Subcutaneous abdominal adipose tissue (tissue), 5 donors: Measurements from ENCODE around the gene CCDC188.

Experiments used
- H3K27ac ChIP-seq: one replicate; pipeline ENCODE4 v1.7.0; 2013; ENCODE audit warnings: low read depth, mild to moderate bottlenecking, inconsistent platforms, low read length, moderate library complexity
- H3K27me3 ChIP-seq, 5 donors: one replicate each; pipeline ENCODE4 v1.7.0; 2013; ENCODE audit warnings: low read length in 5 of 5, inconsistent platforms in 1 of 5; ENCODE audit not compliant: control insufficient read depth in 5 of 5, insufficient read depth in 4 of 5
- H3K36me3 ChIP-seq, 5 donors: one replicate each; pipeline ENCODE4 v1.7.0; 2013; ENCODE audit warnings: low read length in 5 of 5; ENCODE audit not compliant: control insufficient read depth in 5 of 5, insufficient read depth in 5 of 5
- H3K4me1 ChIP-seq, 5 donors: one replicate each; pipeline ENCODE4 v1.7.0; 2013; ENCODE audit warnings: low read length in 5 of 5, mild to moderate bottlenecking in 3 of 5, moderate library complexity in 1 of 5; ENCODE audit not compliant: control insufficient read depth in 5 of 5, insufficient read depth in 5 of 5
- H3K4me3 ChIP-seq, 5 donors: one replicate each; pipeline ENCODE4 v1.7.0; 2013; ENCODE audit warnings: low read length in 5 of 5, low read depth in 1 of 5
- H3K9ac ChIP-seq, 5 donors: one replicate each; pipeline ENCODE4 v1.7.0; 2013; ENCODE audit warnings: low read length in 5 of 5, mild to moderate bottlenecking in 4 of 5, moderate library complexity in 3 of 5
- H3K9me3 ChIP-seq, 5 donors: one replicate each; pipeline ENCODE4 v1.7.0; 2013; ENCODE audit warnings: low read length in 5 of 5; ENCODE audit not compliant: control insufficient read depth in 5 of 5
- donor health status: healthy.
- donor health status: healthy.
- donor health status: healthy.
- donor health status: healthy.
- donor health status: healthy.

Gene CCDC188

DNA sequence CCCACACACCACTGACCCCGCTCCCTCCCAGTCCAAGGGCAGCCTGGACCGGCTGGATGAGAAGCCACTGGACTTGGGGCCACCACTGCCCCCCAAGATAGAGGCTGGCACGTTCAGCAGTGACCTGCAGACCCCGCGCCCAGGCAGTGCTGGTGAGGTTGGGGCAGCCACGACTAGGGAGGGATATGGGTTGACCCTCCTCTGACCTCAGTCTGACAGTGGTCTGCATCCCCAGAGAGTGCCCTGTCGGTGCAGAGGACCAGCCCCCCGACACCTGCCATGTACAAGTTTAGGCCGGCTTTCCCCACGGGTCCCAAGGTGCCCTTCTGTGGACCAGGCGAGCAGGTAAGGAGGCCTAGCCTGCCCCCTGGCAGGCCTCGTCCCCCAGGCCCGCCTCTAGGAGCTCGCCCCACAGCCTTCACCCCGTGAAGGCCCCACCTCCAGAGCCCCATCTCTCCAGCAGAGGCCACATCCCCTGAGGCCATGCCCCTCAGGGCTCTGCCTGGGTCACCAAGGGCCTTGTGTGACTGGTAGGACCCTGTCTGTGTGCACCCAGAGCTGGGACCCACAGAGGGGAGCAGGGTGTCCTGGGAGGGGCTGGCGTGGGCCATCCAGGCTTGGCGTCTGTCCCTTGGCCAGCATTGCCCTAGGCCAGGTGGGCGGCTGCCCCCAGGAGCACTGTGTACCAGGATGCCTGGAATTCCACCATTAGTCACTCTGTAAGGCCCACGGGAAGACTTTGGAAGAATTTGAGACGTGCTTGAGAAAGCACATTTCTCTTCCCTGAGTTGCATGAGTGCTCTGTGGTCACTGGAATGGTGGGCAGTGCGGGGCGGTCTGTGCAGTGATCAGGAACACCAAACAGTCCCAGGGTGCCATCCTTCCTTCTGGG lies 9.4 kb downstream of the CCDC188 start:
- no peaks in the 10 kb centered on the region for H3K27me3 ChIP-seq
- H3K9me3 ChIP-seq = no peaks in the 10 kb centered on the region
- H3K27ac ChIP-seq = no peak overlapping the region
- H3K9ac ChIP-seq = peak overlapping the region in 1 of 5 donors; percentile 43
- H3K36me3 ChIP-seq = peaks cover 0 to 64% (median 41%) of the 10 kb centered on the region in 5 donors
- H3K4me1 ChIP-seq = peaks cover 3 to 20% (median 18%) of the 10 kb centered on the region in 5 donors
- H3K4me3 ChIP-seq = no peak overlapping the region

DNA sequence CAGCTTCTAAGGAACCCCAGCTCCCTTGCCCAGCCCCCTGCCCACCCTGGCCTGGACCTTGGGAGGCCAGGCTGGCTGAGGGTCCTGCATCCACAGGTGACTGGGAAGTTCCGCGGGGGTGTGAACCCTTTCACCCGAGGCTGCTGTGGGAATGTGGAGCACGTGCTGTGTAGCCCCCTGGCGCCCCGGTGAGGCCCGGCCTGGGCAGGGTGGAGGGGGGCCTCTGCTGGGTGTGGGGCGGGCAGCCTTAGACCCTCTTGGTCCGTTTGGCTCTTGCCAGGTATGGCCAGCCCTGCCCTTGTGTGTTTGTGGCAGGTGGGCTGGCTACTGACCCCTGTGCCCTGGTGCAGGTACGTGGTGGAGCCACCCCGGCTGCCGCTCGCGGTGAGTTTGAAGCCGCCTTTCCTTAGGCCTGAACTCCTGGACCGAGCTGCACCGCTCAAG lies 10.3 kb downstream of the CCDC188 start:
- peaks cover 0 to 68% (median 40%) of the 10 kb centered on the region in 5 donors for H3K36me3 ChIP-seq
- H3K27me3 ChIP-seq = no peaks in the 10 kb centered on the region
- H3K27ac ChIP-seq = no peak overlapping the region
- H3K9ac ChIP-seq = no peak overlapping the region
- no peaks in the 10 kb centered on the region for H3K9me3 ChIP-seq
- no peak overlapping the region for H3K4me3 ChIP-seq
- peaks cover 6 to 29% (median 26%) of the 10 kb centered on the region in 5 donors for H3K4me1 ChIP-seq

DNA sequence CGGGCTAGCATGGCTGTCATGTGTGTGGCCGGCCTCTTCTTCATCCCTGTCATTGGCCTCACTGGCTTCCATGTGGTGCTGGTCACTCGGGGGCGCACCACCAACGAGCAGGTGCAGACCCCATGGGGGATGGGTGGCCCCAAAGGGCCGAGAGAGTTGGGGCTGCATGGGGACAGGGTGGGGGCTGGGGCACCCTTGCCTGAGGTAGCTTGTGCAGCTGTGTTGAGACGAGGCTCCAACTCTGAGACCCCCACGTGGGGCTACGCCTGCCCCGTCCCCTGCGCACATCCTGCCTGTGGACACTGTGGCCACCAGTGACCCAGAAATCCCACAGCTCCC lies 10.8 kb downstream of the CCDC188 start:
- H3K9me3 ChIP-seq = no peaks in the 10 kb centered on the region
- no peak overlapping the region for H3K27ac ChIP-seq
- no peak overlapping the region for H3K9ac ChIP-seq
- peaks cover 0 to 65% (median 37%) of the 10 kb centered on the region in 5 donors for H3K36me3 ChIP-seq
- no peaks in the 10 kb centered on the region for H3K27me3 ChIP-seq
- no peak overlapping the region for H3K4me3 ChIP-seq
- peaks cover 6 to 33% (median 31%) of the 10 kb centered on the region in 5 donors for H3K4me1 ChIP-seq

DNA sequence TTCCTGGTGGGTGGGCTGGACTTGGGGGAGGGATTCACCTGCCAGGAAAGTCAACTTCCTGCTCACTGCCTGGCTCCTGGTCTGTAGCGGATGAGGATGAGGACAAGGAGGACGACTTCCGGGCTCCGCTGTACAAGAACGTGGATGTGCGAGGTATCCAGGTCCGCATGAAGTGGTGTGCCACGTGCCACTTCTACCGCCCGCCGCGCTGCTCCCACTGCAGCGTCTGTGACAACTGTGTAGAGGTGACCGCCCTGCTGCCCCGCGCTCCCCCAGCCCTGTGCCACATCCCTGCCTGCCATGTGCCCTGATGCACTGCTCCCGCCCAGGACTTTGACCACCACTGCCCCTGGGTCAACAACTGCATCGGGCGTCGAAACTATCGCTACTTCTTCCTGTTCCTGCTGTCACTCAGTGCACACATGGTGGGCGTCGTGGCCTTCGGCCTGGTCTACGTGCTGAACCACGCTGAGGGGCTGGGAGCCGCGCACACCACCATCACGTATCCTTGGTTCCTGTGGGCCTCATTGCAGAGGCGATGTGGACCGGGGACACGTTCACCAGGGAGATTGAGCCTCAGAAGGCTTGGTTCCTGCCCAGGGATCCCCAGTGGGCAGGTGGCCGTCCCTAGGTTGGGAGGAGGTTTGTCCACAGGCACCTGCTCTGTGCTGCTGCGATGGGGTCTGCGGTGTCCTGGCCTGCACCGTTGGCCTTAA lies 11.3 kb downstream of the CCDC188 start:
- no peaks in the 10 kb centered on the region for H3K9me3 ChIP-seq
- peaks cover 6 to 37% (median 36%) of the 10 kb centered on the region in 5 donors for H3K4me1 ChIP-seq
- H3K36me3 ChIP-seq = peaks cover 0 to 61% (median 37%) of the 10 kb centered on the region in 5 donors
- H3K9ac ChIP-seq = no peak overlapping the region
- H3K27ac ChIP-seq = no peak overlapping the region
- H3K4me3 ChIP-seq = no peak overlapping the region
- H3K27me3 ChIP-seq = no peaks in the 10 kb centered on the region

DNA sequence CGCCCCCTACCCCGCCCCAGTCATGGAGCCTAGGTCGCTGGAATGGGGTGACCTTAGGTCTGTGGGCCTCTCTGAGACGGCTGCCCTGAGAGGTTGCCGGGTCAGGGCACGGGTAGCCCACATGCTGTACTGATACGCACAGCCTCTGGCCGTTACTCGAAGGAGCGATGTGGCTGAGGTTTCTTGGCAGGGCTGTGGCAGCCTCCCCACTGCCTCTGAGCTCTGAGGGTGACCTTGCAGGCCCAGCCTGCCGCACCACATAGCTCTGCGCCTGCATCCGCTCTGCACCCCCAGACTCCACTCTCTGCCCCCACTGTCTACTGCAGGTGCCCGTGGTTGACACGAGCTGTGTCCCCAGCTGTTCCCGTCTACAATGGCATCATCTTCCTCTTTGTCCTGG lies 12.0 kb downstream of the CCDC188 start:
- Histone ChIP-seq H3K9me3 (no peaks in the 10 kb centered on the region), H3K27ac (no peak overlapping the region), H3K36me3 (peaks cover 0 to 55% (median 32%) of the 10 kb centered on the region in 5 donors), H3K27me3 (no peaks in the 10 kb centered on the region), H3K4me1 (peaks cover 6 to 44% (median 42%) of the 10 kb centered on the region in 5 donors), H3K9ac (no peak overlapping the region), H3K4me3 (no peak overlapping the region)

DNA sequence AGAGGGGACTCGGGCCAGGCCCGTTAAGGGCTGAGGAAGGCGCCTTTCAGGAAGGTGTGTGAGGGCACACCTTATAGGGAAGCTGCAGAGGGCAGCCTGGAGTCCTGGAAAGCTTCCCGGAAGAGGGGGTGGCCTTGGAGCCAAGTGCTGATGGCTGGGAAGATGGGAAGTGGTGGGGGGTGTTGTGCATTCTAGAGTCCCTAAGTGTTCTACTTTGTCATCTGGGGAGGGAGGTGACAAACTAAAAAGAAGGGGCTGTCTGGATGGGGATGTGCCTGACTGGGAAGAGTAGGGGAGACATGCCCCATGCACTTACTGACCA lies 12.5 kb downstream of the CCDC188 start:
- H3K4me3 ChIP-seq = no peak overlapping the region
- H3K4me1 ChIP-seq = peaks cover 6 to 49% (median 47%) of the 10 kb centered on the region in 5 donors
- no peak overlapping the region for H3K27ac ChIP-seq
- H3K9me3 ChIP-seq = no peaks in the 10 kb centered on the region
- peaks cover 0 to 50% (median 27%) of the 10 kb centered on the region in 5 donors for H3K36me3 ChIP-seq
- no peak overlapping the region for H3K9ac ChIP-seq
- no peaks in the 10 kb centered on the region for H3K27me3 ChIP-seq

DNA sequence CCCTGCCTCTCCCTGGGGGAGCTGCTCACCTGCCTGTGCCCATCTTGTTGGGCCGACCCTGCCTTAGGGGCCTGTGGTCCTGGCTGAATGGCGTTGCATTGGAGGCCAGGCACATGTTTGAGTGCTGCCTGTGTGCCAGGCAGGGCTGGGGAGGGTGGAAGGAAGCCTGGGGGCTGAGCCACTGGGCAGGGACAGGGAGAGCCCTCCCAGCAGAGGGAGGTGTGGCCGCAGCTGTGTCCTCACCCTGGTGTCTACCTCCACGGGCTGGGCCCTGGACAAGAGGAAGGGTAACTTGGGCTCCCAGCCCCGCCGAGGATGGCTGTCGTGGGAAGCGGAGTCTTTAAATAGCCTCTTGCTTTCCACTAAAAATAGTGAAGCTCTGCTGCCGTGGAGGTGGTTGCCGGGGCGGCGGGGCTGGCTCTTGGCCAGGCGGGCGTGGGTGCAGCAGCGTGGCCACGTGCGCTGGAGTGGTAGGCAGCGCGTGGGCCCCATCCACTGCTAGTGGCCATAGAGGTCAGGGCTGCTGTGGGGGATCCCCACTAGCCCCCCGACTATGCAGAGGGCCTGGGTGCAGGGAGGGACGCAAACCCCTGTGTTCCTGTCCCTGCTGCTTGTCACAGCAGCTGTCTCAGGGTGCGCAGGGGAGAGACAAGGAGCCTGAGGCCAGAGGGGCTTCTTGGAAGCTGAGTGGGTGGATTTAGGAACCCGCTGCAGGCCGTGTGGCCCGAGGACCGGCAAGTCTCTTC lies 13.0 kb downstream of the CCDC188 start:
- Histone ChIP-seq H3K27ac (no peak overlapping the region), H3K27me3 (no peaks in the 10 kb centered on the region), H3K4me3 (no peak overlapping the region), H3K36me3 (peaks cover 0 to 45% (median 24%) of the 10 kb centered on the region in 5 donors), H3K4me1 (peaks cover 6 to 54% (median 52%) of the 10 kb centered on the region in 5 donors), H3K9me3 (no peaks in the 10 kb centered on the region), H3K9ac (peak overlapping the region in 1 of 5 donors; percentile 43)

DNA sequence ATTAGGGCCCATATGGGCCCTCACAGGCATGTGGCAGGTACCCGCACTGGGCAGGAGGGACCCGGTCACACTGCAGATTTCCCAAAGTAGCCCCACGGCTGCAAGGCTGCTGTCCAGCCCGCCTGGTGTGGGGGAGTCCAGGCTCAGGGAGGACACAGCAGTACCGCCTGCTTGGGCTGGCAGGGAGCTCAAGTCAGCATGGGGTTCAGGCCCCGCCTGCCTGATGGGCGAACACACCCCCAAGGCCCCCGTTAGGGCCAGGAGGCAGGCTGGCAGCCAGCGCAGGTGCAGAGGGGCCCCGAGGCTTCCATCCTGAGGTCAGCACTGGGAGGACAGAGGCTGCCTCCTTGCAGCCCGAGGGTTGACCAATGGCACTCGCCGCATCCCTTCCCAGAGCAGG lies 13.7 kb downstream of the CCDC188 start:
- no peaks in the 10 kb centered on the region for H3K9me3 ChIP-seq
- peaks cover 8 to 62% (median 60%) of the 10 kb centered on the region in 5 donors for H3K4me1 ChIP-seq
- H3K27me3 ChIP-seq = no peaks in the 10 kb centered on the region
- no peak overlapping the region for H3K27ac ChIP-seq
- H3K36me3 ChIP-seq = peaks cover 0 to 39% (median 24%) of the 10 kb centered on the region in 5 donors
- no peak overlapping the region for H3K9ac ChIP-seq
- no peak overlapping the region for H3K4me3 ChIP-seq

DNA sequence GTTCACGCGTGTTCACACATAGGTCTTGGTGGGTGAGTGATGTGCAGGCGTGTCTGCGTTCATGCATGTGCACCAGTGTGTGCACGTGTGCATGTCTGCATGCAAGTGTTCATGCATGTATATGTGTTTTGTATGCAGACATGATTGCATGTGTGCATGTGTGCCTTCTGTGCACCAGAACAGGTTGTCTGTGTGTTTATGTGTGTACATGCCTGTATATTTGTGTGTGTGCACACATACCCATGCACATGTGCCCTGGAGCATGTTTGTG lies 14.3 kb downstream of the CCDC188 start:
- H3K4me1 ChIP-seq = peaks cover 8 to 63% (median 61%) of the 10 kb centered on the region in 5 donors
- H3K27me3 ChIP-seq = no peaks in the 10 kb centered on the region
- H3K9ac ChIP-seq = peak overlapping the region in 1 of 5 donors; percentile 3

More for the DNA sequence above, 14.3 kb downstream of the CCDC188 start:
- no peaks in the 10 kb centered on the region for H3K9me3 ChIP-seq
- H3K27ac ChIP-seq = no peak overlapping the region
- H3K36me3 ChIP-seq = peaks cover 0 to 34% (median 20%) of the 10 kb centered on the region in 5 donors
- no peak overlapping the region for H3K4me3 ChIP-seq
